Left ventricle myocardium inferior (tissue), 1 donor: ENCODE measurements around the gene RIMKLA. TPM values are rescaled to one million over a fixed set of nuclear protein-coding genes. Genes with fewer than 3 reads are reported as not detected.

Experiments used
- DNase-seq: peaks from one replicate; pipeline ENCODE4 v3.0.0-alpha.2; 2020
- H3K27ac ChIP-seq: fragments of 200-600 bp; replicated peaks from 2 replicates; pipeline ENCODE4 v1.8.0; 2021
- H3K27me3 ChIP-seq: fragments of 200-600 bp; 2 replicates; pipeline ENCODE4 v1.8.0; 2021; ENCODE audit warnings: low read depth
- H3K36me3 ChIP-seq: fragments of 200-600 bp; 2 replicates; pipeline ENCODE4 v1.8.0; 2021
- H3K4me1 ChIP-seq: fragments of 200-600 bp; 2 replicates; pipeline ENCODE4 v1.8.0; 2021
- H3K4me3 ChIP-seq: fragments of 200-600 bp; 2 replicates; pipeline ENCODE4 v1.8.0; 2021; ENCODE audit warnings: mild to moderate bottlenecking, moderate library complexity
- H3K9me3 ChIP-seq: fragments of 200-600 bp; replicated peaks from 2 replicates; pipeline ENCODE4 v1.8.0; 2021
- intact Hi-C: fragments of 100-400 bp; cut with micrococcal nuclease; formaldehyde crosslinking; loops from one replicate; pipeline ENCODE4 v1.11.0; 2022
- total RNA-seq: library from RNA; stranded (reverse); fragmentation: NEBNext Ultra II Directional; extraction: Animal tissue kit (Norgen Biotek cat#: 25700); gene quantifications from one replicate; pipeline ENCODE4 v1.2.1, GENCODE V29; 2021
- TF ChIP-seq, protein P1 (sequence below): fragments of 200-600 bp; IDR thresholded peaks from 2 replicates; pipeline ENCODE4 v1.8.0; 2021; ENCODE audit warnings: antibody characterized with exemption, mild to moderate bottlenecking, borderline replicate concordance
- donor health status: DM: no; HTN: yes; CAD: no; lungs with severe emphysema.

The RIMKLA gene
- total RNA-seq, 1 donor from 2014 or later, result 10.2 TPM

DNA sequence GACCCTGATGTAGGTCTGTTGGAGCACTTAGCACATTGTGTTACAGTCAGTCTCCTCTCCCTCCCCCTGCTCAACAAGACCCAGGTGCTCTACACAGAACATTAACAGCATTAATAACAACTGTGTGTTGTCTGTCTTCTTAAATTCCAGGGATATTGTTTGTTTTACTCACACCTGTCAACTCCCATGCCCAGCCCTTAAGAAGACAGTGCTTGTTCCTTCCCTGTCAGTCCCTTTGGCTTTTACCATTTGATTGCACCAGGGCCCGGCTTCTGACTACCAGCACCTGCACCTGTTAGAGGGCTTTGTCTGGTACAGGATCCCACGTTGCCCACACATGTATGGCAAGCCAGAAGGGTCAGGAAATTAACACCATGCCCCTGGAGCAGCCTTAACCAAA is 11.7 kb downstream of the RIMKLA start:
- no peak for DNase-seq
- Histone ChIP-seq H3K9me3 (no peaks in the 10 kb centered on the region), H3K4me1 (no peaks in the 10 kb centered on the region), H3K27me3 (no peaks in the 10 kb centered on the region), H3K4me3 (no peak overlapping the region), H3K36me3 (no peaks in the 10 kb centered on the region), H3K27ac (no peak overlapping the region)
- intact Hi-C loops, result no loop called here
- TF ChIP-seq, protein P1, sequence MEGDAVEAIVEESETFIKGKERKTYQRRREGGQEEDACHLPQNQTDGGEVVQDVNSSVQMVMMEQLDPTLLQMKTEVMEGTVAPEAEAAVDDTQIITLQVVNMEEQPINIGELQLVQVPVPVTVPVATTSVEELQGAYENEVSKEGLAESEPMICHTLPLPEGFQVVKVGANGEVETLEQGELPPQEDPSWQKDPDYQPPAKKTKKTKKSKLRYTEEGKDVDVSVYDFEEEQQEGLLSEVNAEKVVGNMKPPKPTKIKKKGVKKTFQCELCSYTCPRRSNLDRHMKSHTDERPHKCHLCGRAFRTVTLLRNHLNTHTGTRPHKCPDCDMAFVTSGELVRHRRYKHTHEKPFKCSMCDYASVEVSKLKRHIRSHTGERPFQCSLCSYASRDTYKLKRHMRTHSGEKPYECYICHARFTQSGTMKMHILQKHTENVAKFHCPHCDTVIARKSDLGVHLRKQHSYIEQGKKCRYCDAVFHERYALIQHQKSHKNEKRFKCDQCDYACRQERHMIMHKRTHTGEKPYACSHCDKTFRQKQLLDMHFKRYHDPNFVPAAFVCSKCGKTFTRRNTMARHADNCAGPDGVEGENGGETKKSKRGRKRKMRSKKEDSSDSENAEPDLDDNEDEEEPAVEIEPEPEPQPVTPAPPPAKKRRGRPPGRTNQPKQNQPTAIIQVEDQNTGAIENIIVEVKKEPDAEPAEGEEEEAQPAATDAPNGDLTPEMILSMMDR, result no peak

DNA sequence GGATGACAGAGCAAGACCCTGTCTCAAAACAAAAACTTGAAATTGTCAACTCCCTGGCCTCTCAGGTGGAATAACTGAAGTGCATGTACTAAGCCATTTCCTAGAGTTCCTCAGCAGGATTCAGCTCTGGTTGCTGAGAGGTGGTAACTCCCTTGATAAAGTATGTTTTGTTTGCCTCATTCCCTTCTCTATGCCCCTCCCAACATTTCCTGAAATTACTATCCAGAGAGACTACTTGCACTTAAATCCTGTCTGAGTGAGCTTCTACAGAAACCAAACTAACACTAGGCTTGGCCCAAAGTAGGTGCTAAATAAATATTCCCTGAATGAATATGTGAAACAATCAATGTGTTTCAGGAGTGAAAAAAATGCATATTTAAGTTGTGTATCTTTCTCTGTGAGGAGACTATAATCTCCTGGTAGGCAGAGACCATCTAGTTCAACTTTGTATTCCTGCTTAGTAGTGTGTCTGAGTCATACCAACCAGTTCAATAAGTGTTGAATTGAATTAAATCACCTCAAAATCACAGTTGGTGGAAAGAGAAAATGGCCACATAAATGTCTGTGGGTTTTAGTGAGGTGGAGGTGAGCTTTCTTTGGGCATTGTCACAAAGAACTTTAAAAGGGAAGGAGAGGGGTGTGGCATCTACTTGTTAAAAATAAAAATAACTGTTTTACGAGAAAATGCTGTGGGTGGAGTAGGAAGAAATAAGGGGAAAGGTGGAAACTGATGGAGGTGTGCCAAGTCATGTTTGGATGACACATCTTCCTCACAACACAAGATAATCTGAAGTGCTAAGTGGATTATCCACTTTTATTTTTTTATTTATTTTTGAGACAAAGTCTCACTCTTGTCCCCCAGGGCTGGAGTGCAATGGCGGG is 12.6 kb downstream of the RIMKLA start:
- DNase-seq, result no peak
- no peak overlapping the region for H3K27ac ChIP-seq
- no peak overlapping the region for H3K4me3 ChIP-seq
- TF ChIP-seq, protein P1, result no peak
- no peaks in the 10 kb centered on the region for H3K9me3 ChIP-seq
- intact Hi-C loops, result no loop called here
- H3K36me3 ChIP-seq, result no peaks in the 10 kb centered on the region
- no peaks in the 10 kb centered on the region for H3K27me3 ChIP-seq
- no peaks in the 10 kb centered on the region for H3K4me1 ChIP-seq

DNA sequence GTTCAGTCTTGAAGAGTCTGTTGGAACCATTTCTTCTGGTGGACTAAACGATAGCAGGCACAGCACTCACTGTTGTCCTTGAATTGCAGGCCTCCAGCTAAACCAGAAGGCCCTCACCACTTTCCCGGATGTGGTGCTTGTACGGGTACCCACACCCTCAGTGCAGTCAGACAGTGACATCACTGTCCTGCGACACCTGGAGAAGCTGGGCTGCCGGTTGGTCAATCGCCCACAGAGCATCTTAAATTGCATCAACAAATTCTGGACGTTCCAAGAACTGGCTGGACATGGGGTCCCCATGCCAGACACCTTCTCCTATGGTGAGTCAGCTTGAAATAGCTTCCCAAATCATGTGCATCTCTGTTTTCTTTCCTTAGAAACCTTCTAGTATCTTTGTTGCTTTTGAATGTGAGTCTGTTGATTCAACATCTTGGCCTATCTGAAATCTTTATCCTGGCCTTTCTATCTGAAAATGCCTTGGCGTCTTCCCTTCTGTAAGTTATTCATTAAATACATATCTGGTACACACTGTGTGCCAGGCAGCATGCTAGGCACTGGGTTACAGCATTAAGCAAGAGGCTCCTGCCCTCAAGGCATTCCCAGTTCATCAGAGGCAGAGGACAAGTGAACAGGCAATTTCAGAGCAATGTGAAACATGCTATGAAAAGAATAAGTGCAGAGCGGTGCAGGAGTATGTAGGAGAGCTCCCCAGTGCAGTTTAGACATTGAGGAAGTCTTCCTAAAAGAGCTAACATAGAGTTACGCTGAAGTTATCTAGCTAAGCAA is 18.9 kb downstream of the RIMKLA start:
- intact Hi-C loops, result no loop called here
- TF ChIP-seq, protein P1, result no peak
- no peaks in the 10 kb centered on the region for H3K4me1 ChIP-seq
- no peaks in the 10 kb centered on the region for H3K36me3 ChIP-seq
- no peaks in the 10 kb centered on the region for H3K27me3 ChIP-seq
- DNase-seq, result no peak
- H3K27ac ChIP-seq, result no peak overlapping the region
- no peak overlapping the region for H3K4me3 ChIP-seq
- H3K9me3 ChIP-seq, result no peaks in the 10 kb centered on the region

DNA sequence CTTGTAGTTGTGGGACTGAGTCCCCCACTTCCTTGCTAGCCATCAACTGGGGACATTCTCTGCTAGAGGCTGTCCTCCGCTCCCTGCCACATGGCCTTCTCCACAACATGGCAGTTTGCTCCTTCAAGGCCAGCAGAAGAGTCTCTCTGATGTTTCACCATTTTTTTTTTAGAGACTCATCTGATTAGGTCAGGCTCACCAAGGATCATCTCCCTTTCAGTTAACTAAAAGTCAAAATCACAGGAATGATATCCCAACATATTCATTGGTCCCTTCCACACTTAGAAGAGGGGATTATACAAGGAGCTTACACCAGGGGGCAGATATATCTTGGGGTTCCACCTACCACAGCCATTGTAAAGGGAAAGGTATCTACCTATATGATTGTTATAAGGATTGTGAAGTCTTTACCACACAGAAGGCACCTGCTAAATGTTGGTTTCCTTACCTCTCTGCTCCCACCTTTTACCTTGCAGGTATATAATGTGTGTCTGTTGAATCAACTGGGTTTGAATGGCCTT is 23.3 kb downstream of the RIMKLA start:
- no peaks in the 10 kb centered on the region for H3K9me3 ChIP-seq
- H3K4me3 ChIP-seq, result no peak overlapping the region
- no peaks in the 10 kb centered on the region for H3K4me1 ChIP-seq
- H3K27ac ChIP-seq, result no peak overlapping the region
- no peaks in the 10 kb centered on the region for H3K27me3 ChIP-seq
- TF ChIP-seq, protein P1, result peak; percentile 23
- intact Hi-C loops, result no loop called here
- peaks cover 4% of the 10 kb centered on the region for H3K36me3 ChIP-seq
- no peak for DNase-seq

DNA sequence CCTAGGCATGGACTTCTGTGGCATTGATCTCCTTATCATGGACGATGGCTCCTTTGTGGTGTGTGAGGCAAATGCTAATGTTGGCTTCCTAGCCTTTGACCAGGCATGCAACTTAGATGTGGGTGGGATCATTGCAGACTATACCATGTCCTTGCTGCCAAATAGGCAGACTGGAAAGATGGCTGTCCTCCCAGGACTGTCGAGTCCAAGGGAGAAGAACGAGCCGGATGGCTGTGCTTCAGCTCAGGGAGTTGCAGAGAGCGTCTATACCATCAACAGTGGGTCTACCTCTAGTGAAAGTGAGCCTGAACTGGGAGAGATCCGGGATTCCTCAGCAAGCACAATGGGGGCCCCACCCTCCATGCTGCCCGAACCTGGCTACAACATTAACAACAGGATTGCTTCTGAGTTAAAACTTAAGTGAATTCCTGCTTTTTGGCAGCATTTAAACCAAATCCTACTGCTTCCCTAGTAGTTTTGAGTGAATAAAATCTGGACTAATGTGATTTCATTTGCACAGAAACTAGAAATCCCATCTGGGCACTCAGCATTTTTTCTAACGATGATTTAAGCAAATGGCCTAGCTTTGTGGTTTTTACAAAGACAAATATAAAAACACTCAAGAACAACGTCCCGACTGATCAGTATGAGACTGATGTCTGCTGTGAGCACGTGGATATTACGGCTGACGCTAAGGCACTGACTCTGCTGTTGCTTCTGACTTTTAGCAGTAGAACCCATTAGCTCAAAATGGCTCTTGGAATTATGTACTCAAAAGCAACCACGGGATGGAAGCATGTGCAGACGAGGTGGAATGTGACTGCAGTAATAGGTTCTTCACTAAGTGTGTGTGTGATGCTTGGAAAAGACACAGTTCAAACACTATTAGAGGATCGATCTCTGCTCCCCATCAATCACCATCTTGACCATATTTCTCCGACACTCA is 34.2 kb downstream of the RIMKLA start:
- H3K27ac ChIP-seq, result no peak overlapping the region
- no peaks in the 10 kb centered on the region for H3K9me3 ChIP-seq
- TF ChIP-seq, protein P1, result no peak
- H3K27me3 ChIP-seq, result no peaks in the 10 kb centered on the region
- intact Hi-C loops, result no loop called here
- DNase-seq, result no peak
- H3K4me3 ChIP-seq, result no peak overlapping the region
- H3K4me1 ChIP-seq, result peaks cover 21% of the 10 kb centered on the region
- no peaks in the 10 kb centered on the region for H3K36me3 ChIP-seq
